ENCODE data around the gene MEAF6. TPM values are rescaled to one million over a fixed set of nuclear protein-coding genes. Genes with fewer than 3 reads are reported as not detected.
A peak's percentile ranks its signal among the peaks of the same experiment; 100 is the strongest.

MEAF6 gene
- total RNA-seq, 1 donor from 2014 or later, result 59.5 TPM

DNA sequence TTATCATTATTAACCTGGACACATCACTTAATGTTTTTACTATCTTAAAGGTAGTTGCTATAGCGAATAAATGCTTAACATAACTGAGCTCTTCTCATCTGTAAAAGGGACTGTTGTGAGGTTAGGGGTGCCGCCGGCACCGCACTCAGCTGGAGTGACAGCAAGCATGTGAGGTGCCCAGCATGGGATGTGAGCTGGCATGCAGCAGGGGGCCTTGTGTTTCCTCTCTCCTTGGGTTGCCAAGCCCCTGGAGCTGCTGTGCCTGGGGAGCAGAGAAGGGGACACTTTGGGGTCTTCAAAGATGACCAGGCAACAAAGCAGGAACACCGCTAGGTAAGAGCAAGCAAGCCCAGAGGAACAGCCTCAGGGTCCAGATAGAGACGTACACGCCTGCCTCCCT lies 42.3 kb downstream of the MEAF6 start:
- Histone ChIP-seq H3K4me3 (no peak overlapping the region), H3K4me1 (peaks cover 56% of the 10 kb centered on the region), H3K36me3 (peaks cover 9% of the 10 kb centered on the region), H3K9me3 (no peaks in the 10 kb centered on the region), H3K27me3 (ENCODE audit: low read depth) (no peaks in the 10 kb centered on the region), H3K27ac (peak overlapping the region; percentile 96)
- TF ChIP-seq, protein P1, sequence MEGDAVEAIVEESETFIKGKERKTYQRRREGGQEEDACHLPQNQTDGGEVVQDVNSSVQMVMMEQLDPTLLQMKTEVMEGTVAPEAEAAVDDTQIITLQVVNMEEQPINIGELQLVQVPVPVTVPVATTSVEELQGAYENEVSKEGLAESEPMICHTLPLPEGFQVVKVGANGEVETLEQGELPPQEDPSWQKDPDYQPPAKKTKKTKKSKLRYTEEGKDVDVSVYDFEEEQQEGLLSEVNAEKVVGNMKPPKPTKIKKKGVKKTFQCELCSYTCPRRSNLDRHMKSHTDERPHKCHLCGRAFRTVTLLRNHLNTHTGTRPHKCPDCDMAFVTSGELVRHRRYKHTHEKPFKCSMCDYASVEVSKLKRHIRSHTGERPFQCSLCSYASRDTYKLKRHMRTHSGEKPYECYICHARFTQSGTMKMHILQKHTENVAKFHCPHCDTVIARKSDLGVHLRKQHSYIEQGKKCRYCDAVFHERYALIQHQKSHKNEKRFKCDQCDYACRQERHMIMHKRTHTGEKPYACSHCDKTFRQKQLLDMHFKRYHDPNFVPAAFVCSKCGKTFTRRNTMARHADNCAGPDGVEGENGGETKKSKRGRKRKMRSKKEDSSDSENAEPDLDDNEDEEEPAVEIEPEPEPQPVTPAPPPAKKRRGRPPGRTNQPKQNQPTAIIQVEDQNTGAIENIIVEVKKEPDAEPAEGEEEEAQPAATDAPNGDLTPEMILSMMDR (IDR thresholded peaks at IDR 0.05), result no peak
- intact Hi-C loops (cut with DNase I), result no loop called here
- no peak for DNase-seq
- no peak for ATAC-seq

- H3K9me3 ChIP-seq, result no peaks in the 10 kb centered on the region
- peaks cover 2% of the 10 kb centered on the region for H3K36me3 ChIP-seq
- TF ChIP-seq, protein P1 (IDR thresholded peaks at IDR 0.05), result no peak
- intact Hi-C loops (cut with DNase I), result no loop called here
- no peaks in the 10 kb centered on the region for H3K27me3 ChIP-seq (ENCODE audit: low read depth)
- peak overlapping the region; percentile 96 for H3K27ac ChIP-seq
- ATAC-seq (peak; percentile 64 to 67), DNase-seq (peak; percentile 77)
- peaks cover 49% of the 10 kb centered on the region for H3K4me1 ChIP-seq
- peak overlapping the region; percentile 32 for H3K4me3 ChIP-seq
These were observed 43.0 kb downstream of the MEAF6 start for GRCh38 chr1:37471345-37472231.

GRCh38 chr1:37469386-37469785 lies 45.2 kb downstream of the MEAF6 start:
- Histone ChIP-seq H3K27ac (no peak overlapping the region), H3K9me3 (no peaks in the 10 kb centered on the region), H3K27me3 (ENCODE audit: low read depth) (no peaks in the 10 kb centered on the region), H3K36me3 (no peaks in the 10 kb centered on the region), H3K4me1 (peaks cover 41% of the 10 kb centered on the region), H3K4me3 (no peak overlapping the region)
- intact Hi-C loops (cut with DNase I), result no loop called here
- DNase-seq (no peak), ATAC-seq (no peak)
- TF ChIP-seq, protein P1 (IDR thresholded peaks at IDR 0.05), result no peak

DNA sequence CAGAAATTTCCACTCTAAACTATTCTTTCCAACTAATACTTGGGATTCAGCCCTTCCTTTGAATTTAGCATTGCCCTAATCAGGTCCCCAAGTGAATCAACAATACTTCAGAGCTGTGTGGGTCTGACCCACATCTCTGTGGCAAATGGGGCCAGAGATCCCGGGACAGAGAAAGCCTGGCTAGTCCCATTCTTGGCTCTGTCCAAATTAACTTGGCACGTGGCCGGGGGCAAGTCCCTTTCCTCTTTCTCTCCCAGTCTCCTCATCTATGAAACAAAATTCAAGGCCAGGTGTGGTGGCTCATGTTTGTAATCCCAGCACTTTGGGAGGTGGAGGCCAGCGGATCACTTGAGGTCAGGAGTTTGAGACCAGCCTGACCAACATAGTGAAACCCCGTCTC lies 46.5 kb downstream of the MEAF6 start:
- H3K36me3 ChIP-seq, result no peaks in the 10 kb centered on the region
- ATAC-seq (no peak), DNase-seq (no peak)
- no peak overlapping the region for H3K27ac ChIP-seq
- H3K4me1 ChIP-seq, result peaks cover 32% of the 10 kb centered on the region
- no peaks in the 10 kb centered on the region for H3K9me3 ChIP-seq
- H3K4me3 ChIP-seq, result no peak overlapping the region
- intact Hi-C loops (cut with DNase I), result no loop called here
- H3K27me3 ChIP-seq (ENCODE audit: low read depth), result no peaks in the 10 kb centered on the region
- TF ChIP-seq, protein P1 (IDR thresholded peaks at IDR 0.05), result no peak

DNA sequence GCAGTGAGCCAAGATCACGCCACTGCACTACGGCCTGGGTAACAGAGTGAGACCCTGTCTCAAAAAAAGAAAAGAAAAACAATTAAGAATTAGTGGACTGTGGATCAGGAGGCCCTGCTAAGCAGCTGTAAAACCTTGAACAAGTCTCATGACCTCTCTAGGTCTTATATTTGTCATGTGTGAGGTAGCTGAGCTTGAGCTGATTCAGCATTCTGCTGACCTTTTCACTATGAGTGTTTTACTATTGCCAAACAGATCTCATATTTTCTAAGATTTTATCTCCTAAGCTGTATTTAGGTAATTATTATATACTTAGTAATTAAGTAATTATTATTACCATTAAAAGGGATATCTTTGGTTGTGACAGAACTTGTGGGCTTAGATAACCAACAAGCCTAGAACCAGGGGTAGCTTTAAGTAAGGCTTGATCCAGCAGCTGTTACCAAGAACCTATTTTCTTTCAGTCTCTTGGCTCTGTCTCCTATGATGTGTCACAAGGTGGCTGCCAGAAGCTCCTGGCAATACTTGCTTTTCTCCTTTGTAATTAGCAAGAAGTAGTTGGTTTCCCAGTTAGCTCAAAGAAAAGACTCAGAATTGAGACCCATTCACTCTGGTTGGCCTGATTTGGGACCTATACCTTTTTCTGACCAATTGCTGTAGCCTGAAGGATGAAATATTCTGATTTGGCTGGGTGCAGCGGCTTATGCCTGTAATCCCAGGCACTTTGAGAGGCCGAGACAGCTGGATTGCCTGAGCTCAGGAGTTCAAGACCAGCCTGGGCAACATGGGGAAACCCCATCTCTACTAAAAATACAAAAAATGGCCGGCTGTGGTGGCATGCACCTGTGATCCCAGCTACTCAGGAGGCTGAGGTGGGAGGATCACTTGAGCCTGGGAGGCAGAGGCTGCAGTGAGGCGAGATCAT lies 48.7 kb downstream of the MEAF6 start:
- Histone ChIP-seq H3K4me3 (no peak overlapping the region), H3K9me3 (no peaks in the 10 kb centered on the region), H3K4me1 (peaks cover 10% of the 10 kb centered on the region), H3K36me3 (no peaks in the 10 kb centered on the region), H3K27ac (no peak overlapping the region), H3K27me3 (ENCODE audit: low read depth) (no peaks in the 10 kb centered on the region)
- ATAC-seq (no peak), DNase-seq (no peak)
- TF ChIP-seq, protein P1 (IDR thresholded peaks at IDR 0.05), result no peak
- intact Hi-C loops (cut with DNase I), result no loop called here

All from lower lobe of right lung (tissue), 2 donors.